ENCODE data around the gene TMPRSS4.

The TMPRSS4 gene

DNA sequence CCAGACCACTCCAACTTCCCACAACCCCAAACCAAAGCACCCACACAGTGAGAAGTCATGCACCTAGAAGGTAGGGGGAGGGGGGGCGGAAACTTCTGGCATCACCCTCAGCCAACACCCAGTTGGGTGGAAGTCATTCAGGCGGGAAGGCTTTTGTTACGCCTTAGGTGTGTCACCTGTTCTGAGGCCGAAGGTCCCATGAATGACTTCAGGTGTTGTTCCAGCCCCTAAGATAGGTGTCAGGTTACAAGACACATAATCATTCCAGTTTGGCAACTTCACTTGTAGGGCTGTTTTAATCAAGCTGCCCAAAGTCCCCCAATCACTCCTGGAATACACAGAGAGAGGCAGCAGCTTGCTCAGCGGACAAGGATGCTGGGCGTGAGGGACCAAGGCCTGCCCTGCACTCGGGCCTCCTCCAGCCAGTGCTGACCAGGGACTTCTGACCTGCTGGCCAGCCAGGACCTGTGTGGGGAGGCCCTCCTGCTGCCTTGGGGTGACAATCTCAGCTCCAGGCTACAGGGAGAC lies at the start of gene TMPRSS4:
Gene TMPRSS4 (plus strand): TSS at position 325 of the 528 bp plus-strand sequence. CDS start 225 bp downstream, outside the sequence.
- no peak for DNase-seq

DNA sequence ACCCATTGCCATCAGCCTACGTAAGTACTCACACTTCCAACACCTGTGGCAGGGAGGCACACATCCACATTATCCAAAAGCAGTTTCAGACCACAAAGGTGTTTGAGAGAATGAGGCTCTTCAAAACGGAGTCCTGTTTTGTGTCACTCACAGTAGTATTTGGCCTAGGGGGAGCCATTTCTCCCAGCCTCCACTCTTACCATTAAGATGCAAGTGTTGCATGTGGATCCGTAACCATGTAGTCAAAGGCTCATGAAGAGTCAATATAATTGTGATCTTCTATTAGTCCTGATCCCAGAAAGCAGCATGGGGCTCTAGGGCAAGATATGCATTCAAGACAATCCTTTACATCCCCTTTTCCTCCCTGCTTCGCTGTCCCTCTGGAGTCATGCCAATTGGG lies 49.2 kb upstream of the TMPRSS4 start:
- no peak for DNase-seq

DNA sequence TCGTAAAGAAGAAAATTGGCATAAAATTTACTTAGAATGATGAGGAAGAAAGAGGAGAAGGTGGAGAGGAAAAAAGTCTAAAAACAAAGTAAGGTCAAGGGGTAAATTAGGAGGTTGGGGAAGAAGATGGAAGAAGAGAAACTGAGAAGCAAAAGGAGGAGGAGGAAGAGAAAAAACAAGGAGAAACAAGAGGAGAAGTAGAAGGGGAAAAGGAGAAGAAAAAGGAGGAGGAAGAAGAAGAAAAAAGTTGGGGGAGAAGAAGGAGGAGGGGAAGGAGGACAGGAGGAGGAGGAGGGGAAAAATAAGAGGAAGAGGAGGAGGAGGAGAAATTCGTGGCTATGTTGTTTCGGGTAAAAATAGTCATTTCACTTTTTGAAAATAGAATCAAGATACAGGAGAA lies 48.3 kb upstream of the TMPRSS4 start:
- no peak for DNase-seq

GRCh38 chr11:118033443-118033842 lies 43.4 kb upstream of the TMPRSS4 start:
- DNase-seq = no peak

DNA sequence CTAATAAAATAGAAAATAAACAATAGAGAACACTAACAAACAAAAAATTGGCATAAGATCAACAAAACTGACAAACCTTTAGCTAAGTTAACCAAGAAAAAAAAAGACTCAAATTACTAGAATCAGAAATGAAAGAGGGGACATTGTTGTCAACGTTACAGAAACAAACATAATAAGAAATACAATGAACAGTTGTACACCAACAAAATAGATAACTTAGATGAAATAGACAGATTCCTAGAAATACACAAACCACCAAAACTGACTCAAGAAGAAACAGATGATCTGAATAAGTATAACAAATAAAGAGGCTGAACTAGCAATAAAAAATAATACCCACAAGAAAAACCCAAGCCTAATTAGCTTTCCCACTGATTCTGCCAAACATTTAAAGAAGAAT lies 34.7 kb upstream of the TMPRSS4 start:
- no peak for DNase-seq

GRCh38 chr11:118042796-118043195 lies 34.1 kb upstream of the TMPRSS4 start:
- DNase-seq = no peak

- no peak for DNase-seq
These were observed 31.7 kb upstream of the TMPRSS4 start for GRCh38 chr11:118045191-118045590.

GRCh38 chr11:118046051-118046963 lies 30.6 kb upstream of the TMPRSS4 start:
- no peak for DNase-seq

DNA sequence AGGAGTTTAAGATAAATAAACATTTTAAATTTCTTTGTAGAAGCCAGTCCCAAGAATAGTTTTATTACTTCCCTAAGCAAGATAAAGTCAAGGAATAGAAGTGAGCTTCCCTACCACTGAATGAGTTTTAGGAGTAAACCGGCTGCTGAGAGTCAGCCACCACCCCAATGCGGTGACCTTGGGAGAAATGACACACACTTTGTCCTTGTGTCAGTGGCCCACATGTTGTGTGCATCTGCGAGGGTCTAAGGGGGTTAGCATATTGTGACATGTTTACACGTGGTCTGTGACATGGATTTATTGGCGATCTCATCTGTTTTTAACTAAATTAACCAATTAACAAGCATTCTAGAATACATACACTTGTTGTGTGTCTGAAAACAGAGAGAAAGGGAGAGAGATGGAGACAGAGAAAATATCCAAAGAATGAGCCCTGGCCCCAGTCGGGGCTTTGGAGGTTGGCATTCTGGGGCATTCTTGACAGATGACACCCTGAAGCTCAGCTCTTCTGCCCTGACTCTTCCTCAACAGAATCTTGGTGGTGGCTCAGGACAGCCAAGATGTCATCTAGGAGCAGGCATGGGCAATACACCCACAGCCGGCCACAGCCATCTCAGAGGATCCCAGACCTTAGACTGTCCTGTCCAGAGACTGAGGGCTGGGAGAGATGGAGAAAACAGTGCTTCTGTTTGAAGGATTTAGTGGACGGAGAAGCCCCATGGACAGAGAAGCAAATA lies 29.7 kb upstream of the TMPRSS4 start:
- no peak for DNase-seq

- DNase-seq = no peak
These were observed 29.1 kb upstream of the TMPRSS4 start for GRCh38 chr11:118047749-118048148.

GRCh38 chr11:118048472-118049370 lies 28.2 kb upstream of the TMPRSS4 start:
- no peak for DNase-seq

DNA sequence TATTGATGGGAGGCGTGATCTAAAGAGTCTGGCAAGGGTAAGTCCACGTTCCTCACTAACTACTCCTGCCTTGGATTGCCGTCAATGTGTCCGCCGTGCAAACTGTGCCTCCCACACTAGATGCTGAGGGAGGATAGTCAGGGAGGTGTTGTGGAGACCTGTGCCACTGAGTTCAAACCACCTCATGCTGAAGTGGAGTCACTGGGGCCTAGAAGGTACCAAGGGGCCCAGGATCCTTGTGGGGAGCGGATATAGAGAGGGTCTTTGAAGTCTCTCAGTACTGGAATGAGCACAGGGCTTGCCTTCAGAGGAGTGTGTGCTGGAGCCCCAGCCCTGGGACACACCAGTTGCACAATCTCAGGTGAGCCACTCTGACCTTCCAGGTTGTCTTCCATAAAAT lies 27.1 kb upstream of the TMPRSS4 start:
- no peak for DNase-seq

- no peak for DNase-seq
These were observed 26.5 kb upstream of the TMPRSS4 start for GRCh38 chr11:118050208-118050891.

- DNase-seq = no peak
These were observed 25.7 kb upstream of the TMPRSS4 start for GRCh38 chr11:118051136-118051610.

- no peak for DNase-seq
These were observed 25.0 kb upstream of the TMPRSS4 start for GRCh38 chr11:118051611-118052461.

DNA sequence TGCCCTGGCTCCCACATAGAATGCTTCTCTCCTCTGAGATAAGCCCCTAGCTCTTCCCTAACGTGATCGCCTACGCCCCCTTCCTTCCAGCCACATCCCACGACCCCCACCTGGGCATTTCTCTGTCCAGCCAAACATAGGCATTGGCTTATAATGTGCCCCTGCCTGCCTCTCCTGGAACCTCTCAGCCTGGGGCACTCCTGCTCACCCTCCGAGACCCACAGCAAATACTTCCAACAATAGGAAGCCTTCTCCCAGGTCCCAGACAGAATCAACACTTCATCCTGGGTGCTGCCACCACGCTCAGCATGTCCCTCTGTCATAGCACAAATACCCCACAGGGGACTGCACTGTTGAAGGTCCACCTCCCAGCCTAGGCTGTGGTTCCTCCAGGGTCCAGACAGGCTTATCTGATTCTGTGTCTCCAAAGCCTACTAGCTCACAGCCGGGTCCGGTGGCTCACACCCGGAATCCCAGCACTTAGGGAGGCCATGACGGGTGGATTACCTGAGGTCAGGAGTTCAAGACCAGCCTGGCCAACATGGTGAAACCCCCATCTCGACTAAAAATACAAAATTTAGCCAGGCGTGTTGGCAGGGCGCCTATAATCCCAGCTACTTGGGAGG lies 24.2 kb upstream of the TMPRSS4 start:
- DNase-seq = no peak

- DNase-seq = no peak
These were observed 21.9 kb upstream of the TMPRSS4 start for GRCh38 chr11:118054712-118055640.

- no peak for DNase-seq
These were observed 20.9 kb upstream of the TMPRSS4 start for GRCh38 chr11:118055966-118056365.

GRCh38 chr11:118056806-118057205 lies 20.1 kb upstream of the TMPRSS4 start:
- DNase-seq = no peak

Measured in fibroblast of skin of right biceps (primary cell).